Esophagus squamous epithelium (tissue), 4 donors: Measurements from ENCODE around the gene BICC1.

Experiments used
- POLR2A ChIP-seq, 4 donors: fragments of 450-650 bp; IDR thresholded peaks; one replicate each; pipeline ENCODE4 v1.6.1; 2017; ENCODE audit warnings: antibody characterized with exemption in 4 of 4, mild to moderate bottlenecking in 4 of 4, moderate library complexity in 3 of 4
- TF ChIP-seq, protein P1 (sequence below), 6 experiments: fragments of 450-650 bp in 4 of 6; fragments of 200-600 bp in 2 of 6; sonication (generic) in 2 of 6; IDR thresholded peaks; one replicate each; pipeline ENCODE4 v1.5.1; 2016 to 2019; ENCODE audit warnings: antibody characterized with exemption in 6 of 6, mild to moderate bottlenecking in 4 of 6, moderate library complexity in 4 of 6

DNA sequence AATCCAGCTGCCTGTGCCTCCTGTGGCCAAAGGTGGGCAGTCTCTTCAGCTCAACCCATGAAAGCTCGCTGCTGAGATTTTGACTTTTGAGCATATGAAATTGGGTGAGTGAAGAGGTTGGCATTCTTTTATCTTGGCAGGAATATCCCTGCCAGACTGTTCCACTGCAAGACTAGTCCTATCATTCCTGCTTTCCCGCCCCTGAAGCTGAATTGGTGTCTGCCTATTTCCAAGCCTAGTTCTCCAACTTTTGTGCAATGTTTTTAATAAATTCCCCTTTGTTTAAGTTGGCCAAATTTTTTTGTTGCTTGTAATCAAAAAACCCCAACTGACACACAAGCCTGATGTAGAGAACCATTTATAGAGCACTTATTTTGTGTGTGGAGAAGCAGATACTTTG, 34.8 kb upstream of the BICC1 start:
- TF ChIP-seq, protein P1, sequence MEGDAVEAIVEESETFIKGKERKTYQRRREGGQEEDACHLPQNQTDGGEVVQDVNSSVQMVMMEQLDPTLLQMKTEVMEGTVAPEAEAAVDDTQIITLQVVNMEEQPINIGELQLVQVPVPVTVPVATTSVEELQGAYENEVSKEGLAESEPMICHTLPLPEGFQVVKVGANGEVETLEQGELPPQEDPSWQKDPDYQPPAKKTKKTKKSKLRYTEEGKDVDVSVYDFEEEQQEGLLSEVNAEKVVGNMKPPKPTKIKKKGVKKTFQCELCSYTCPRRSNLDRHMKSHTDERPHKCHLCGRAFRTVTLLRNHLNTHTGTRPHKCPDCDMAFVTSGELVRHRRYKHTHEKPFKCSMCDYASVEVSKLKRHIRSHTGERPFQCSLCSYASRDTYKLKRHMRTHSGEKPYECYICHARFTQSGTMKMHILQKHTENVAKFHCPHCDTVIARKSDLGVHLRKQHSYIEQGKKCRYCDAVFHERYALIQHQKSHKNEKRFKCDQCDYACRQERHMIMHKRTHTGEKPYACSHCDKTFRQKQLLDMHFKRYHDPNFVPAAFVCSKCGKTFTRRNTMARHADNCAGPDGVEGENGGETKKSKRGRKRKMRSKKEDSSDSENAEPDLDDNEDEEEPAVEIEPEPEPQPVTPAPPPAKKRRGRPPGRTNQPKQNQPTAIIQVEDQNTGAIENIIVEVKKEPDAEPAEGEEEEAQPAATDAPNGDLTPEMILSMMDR (IDR thresholded peaks at IDR 0.05), result no peak
- no peak for TF ChIP-seq POLR2A (IDR thresholded peaks at IDR 0.05)
